ENCODE data around the gene LDLRAD4.

LDLRAD4 gene

GRCh38 chr18:13241893-13242175 lies 23.3 kb downstream of the LDLRAD4 start:
- TF ChIP-seq CTCF (IDR thresholded peaks at IDR 0.05; ENCODE audit: unreplicated experiment in 3 of 3): no peak
- peaks cover 3% of the 10 kb centered on the region for H3K27me3 Mint-ChIP-seq (ENCODE audit: low read depth)
- peaks cover 6% of the 10 kb centered on the region for H3K9me3 Mint-ChIP-seq
- no peak overlapping the region for H3K27ac Mint-ChIP-seq
- no peak overlapping the region for H3K4me3 Mint-ChIP-seq
- no peaks in the 10 kb centered on the region for H3K36me3 Mint-ChIP-seq (ENCODE audit: low read depth)
- H3K4me1 Mint-ChIP-seq: peaks cover 27% of the 10 kb centered on the region

GRCh38 chr18:13242797-13243196 lies 24.2 kb downstream of the LDLRAD4 start:
- H3K4me3 Mint-ChIP-seq: no peak overlapping the region
- peaks cover 6% of the 10 kb centered on the region for H3K9me3 Mint-ChIP-seq
- no peak for TF ChIP-seq CTCF (IDR thresholded peaks at IDR 0.05; ENCODE audit: unreplicated experiment in 3 of 3)
- no peak overlapping the region for H3K27ac Mint-ChIP-seq
- H3K36me3 Mint-ChIP-seq (ENCODE audit: low read depth): no peaks in the 10 kb centered on the region
- H3K4me1 Mint-ChIP-seq: peaks cover 22% of the 10 kb centered on the region
- H3K27me3 Mint-ChIP-seq (ENCODE audit: low read depth): peaks cover 3% of the 10 kb centered on the region

DNA sequence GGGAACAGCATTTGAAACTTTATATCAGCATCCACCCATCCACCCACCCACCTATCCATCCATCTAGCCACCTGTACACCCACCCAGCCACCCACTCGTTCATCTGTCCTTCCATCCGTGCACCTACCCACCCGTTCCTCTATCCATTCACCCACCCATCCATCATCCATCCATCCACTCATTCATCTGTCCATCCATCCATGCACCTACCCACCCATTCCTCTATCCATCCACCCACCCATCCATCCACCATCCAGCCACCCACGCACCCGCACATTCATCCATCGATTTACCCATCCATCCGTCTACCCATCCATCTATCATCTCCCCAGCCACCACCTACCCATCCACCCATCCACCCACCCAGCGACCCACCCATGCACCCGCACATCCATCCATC lies 24.8 kb downstream of the LDLRAD4 start:
- peaks cover 3% of the 10 kb centered on the region for H3K27me3 Mint-ChIP-seq (ENCODE audit: low read depth)
- TF ChIP-seq CTCF (IDR thresholded peaks at IDR 0.05; ENCODE audit: unreplicated experiment in 3 of 3): no peak
- peaks cover 22% of the 10 kb centered on the region for H3K4me1 Mint-ChIP-seq
- peaks cover 6% of the 10 kb centered on the region for H3K9me3 Mint-ChIP-seq
- H3K4me3 Mint-ChIP-seq: no peak overlapping the region
- no peak overlapping the region for H3K27ac Mint-ChIP-seq
- H3K36me3 Mint-ChIP-seq (ENCODE audit: low read depth): no peaks in the 10 kb centered on the region

DNA sequence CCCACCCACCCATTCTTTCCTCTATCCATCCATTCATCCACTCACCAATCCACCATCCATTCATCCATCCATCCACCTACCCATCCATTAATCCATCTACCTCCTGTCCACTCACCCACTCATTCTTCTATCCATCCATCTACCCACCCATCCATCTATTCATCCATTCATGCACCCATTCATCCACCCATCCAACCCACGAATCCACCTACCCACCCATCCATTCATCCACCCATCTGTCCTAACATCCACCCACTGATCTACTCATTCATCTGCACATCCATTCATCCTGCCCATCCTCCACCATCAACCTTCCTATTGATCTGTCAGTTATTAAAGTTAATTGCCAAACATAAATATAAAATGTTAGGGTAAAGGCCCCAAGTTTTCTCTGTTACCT lies 25.6 kb downstream of the LDLRAD4 start:
- no peak overlapping the region for H3K27ac Mint-ChIP-seq
- peaks cover 21% of the 10 kb centered on the region for H3K4me1 Mint-ChIP-seq
- peaks cover 3% of the 10 kb centered on the region for H3K27me3 Mint-ChIP-seq (ENCODE audit: low read depth)
- TF ChIP-seq CTCF (IDR thresholded peaks at IDR 0.05; ENCODE audit: unreplicated experiment in 3 of 3): no peak
- H3K4me3 Mint-ChIP-seq: no peak overlapping the region
- H3K36me3 Mint-ChIP-seq (ENCODE audit: low read depth): no peaks in the 10 kb centered on the region
- H3K9me3 Mint-ChIP-seq: peaks cover 6% of the 10 kb centered on the region

GRCh38 chr18:13245481-13246000 lies 27.0 kb downstream of the LDLRAD4 start:
- no peak overlapping the region for H3K4me3 Mint-ChIP-seq
- H3K4me1 Mint-ChIP-seq: peaks cover 11% of the 10 kb centered on the region
- peaks cover 12% of the 10 kb centered on the region for H3K9me3 Mint-ChIP-seq
- H3K27me3 Mint-ChIP-seq (ENCODE audit: low read depth): peaks cover 3% of the 10 kb centered on the region
- H3K27ac Mint-ChIP-seq: no peak overlapping the region
- no peak for TF ChIP-seq CTCF (IDR thresholded peaks at IDR 0.05; ENCODE audit: unreplicated experiment in 3 of 3)
- H3K36me3 Mint-ChIP-seq (ENCODE audit: low read depth): no peaks in the 10 kb centered on the region

GRCh38 chr18:13246121-13246520 lies 27.6 kb downstream of the LDLRAD4 start:
- Mint-ChIP-seq H3K9me3 (peaks cover 12% of the 10 kb centered on the region), H3K4me1 (peaks cover 11% of the 10 kb centered on the region), H3K4me3 (no peak overlapping the region), H3K36me3 (ENCODE audit: low read depth) (no peaks in the 10 kb centered on the region), H3K27ac (no peak overlapping the region), H3K27me3 (ENCODE audit: low read depth) (peaks cover 3% of the 10 kb centered on the region)
- no peak for TF ChIP-seq CTCF (IDR thresholded peaks at IDR 0.05; ENCODE audit: unreplicated experiment in 3 of 3)

Data from nephron (organoid).